Loucy (cell line): ENCODE results near the gene RIMBP2.

Experiments used
- EZH2phosphoT487 ChIP-seq: fragments of 200-600 bp; IDR thresholded peaks from 2 replicates; pipeline ENCODE4 v1.6.1; 2018; ENCODE audit warnings: antibody characterized with exemption, mild to moderate bottlenecking, moderate library complexity, borderline replicate concordance
- TF ChIP-seq, protein P1 (sequence below): fragments of 200-600 bp; sonication (generic); conservative IDR thresholded peaks from 2 replicates; pipeline ENCODE4 v1.5.1; 2014; ENCODE audit warnings: mild to moderate bottlenecking, antibody characterized with exemption, low read length

DNA sequence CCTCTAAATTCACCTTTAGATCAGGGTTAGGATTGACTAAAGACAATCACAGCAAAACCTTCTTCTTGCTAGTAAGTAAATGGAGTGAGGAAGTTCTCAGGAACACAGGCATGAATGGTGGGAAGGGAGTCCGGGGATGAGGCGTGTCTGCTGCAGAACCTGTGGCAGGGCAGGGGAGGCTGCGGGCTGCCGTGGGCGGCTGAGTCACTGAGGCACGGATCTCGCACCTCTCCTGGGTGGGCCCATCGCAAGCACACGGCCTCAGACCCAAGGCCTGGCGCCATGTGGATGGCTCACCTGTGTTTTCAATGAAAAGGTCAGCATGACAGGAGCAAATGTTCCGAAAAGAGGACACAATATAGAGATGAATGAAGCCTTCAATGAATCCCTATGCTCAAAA lies 293.0 kb downstream of the RIMBP2 start:
- TF ChIP-seq, protein P1, sequence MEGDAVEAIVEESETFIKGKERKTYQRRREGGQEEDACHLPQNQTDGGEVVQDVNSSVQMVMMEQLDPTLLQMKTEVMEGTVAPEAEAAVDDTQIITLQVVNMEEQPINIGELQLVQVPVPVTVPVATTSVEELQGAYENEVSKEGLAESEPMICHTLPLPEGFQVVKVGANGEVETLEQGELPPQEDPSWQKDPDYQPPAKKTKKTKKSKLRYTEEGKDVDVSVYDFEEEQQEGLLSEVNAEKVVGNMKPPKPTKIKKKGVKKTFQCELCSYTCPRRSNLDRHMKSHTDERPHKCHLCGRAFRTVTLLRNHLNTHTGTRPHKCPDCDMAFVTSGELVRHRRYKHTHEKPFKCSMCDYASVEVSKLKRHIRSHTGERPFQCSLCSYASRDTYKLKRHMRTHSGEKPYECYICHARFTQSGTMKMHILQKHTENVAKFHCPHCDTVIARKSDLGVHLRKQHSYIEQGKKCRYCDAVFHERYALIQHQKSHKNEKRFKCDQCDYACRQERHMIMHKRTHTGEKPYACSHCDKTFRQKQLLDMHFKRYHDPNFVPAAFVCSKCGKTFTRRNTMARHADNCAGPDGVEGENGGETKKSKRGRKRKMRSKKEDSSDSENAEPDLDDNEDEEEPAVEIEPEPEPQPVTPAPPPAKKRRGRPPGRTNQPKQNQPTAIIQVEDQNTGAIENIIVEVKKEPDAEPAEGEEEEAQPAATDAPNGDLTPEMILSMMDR: no peak
- no peak for TF ChIP-seq EZH2phosphoT487
